ENCODE results near the gene GPC3. TPM values are rescaled to one million over a fixed set of nuclear protein-coding genes. Genes with fewer than 3 reads are reported as not detected.

GPC3 gene
- total and polyA plus RNA-seq, 2 of the 4 experiments (the other 2 are of a cell fraction) = not detected

DNA sequence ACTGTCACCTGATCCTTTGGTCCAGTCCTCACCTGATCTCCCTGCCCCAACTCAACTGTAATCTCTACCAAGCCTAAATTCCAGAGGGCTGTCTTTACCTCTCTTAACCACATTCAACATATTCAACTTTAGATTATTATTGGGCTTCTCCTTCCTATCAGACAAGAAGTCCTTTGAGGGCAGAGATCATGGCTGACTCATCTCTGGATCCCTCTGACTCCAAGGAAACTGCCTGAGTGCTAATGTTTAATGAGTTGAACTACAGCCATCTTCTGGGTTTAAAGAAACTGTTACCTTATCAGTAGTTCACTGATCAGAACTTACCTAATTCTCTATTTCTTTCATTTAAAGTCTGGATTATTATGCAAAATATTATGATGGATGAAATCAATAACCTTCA is 135.7 kb downstream of the GPC3 start:
- in situ Hi-C loops (cut with MboI; ENCODE audit: low sequenced_read_pairs) (no loop called here), intact Hi-C loops (cut with micrococcal nuclease) (no loop called here), dilution Hi-C loops (cut with HindIII; ENCODE audit: low sequenced_read_pairs, unreplicated experiment) (no loop called here)
- Histone ChIP-seq H3K27ac (ENCODE audit: insufficient read depth, low read length) (no peak overlapping the region), H3K4me2 (ENCODE audit: low read depth, low read length) (no peak overlapping the region), H2AFZ (replicated peaks; ENCODE audit: low read length, poor library complexity) (no peak overlapping the region), H3K56ac (ENCODE audit: extremely low read depth, insufficient read depth, low read length) (no peak overlapping the region), H2BK5ac (ENCODE audit: low read depth, low read length, poor library complexity, severe bottlenecking) (no peak overlapping the region), H2BK20ac (ENCODE audit: low read depth, low read length) (no peak overlapping the region), H4K5ac (ENCODE audit: low read depth, low read length) (no peak overlapping the region), H2AK5ac (ENCODE audit: low read depth, low read length) (no peak overlapping the region), H4K91ac (ENCODE audit: insufficient read depth, low read depth, low read length) (no peak overlapping the region), H3K4ac (ENCODE audit: low read depth, low read length) (no peak overlapping the region), H2BK120ac (ENCODE audit: low read depth, low read length) (no peak overlapping the region), H3K23ac (ENCODE audit: low read depth, low read length) (no peak overlapping the region), H3K18ac (ENCODE audit: low read depth, low read length) (no peak overlapping the region), H3K27me3 (ENCODE audit: control insufficient read depth, insufficient read depth, low read length) (no peaks in the 10 kb centered on the region; the same call in 1 of the 2 replicates), H2BK15ac (ENCODE audit: low read depth, low read length) (no peak overlapping the region), H2AK9ac (replicated peaks; ENCODE audit: low read depth, low read length, poor library complexity) (no peak overlapping the region), H4K8ac (ENCODE audit: low read depth in 2 of 2, low read length in 2 of 2) (no peak overlapping the region), H3K9ac (ENCODE audit: low read depth, low read length) (no peak overlapping the region), H3K4me1 (ENCODE audit: control insufficient read depth, insufficient read depth, low read length) (no peaks in the 10 kb centered on the region), H3K9me1 (ENCODE audit: insufficient read depth, low read length) (no peaks in the 10 kb centered on the region), H3K9me3 (ENCODE audit: control insufficient read depth, insufficient read depth, low read length) (no peaks in the 10 kb centered on the region), H3K4me3 (ENCODE audit: insufficient read depth, low read depth, low read length) (no peak overlapping the region), H3K36me3 (ENCODE audit: control insufficient read depth, insufficient read depth, low read length) (no peaks in the 10 kb centered on the region), H4K20me1 (ENCODE audit: insufficient read depth, low read length) (no peaks in the 10 kb centered on the region), H3K14ac (replicated peaks; ENCODE audit: low read depth, low read length) (no peak overlapping the region), H3K79me1 (ENCODE audit: low read depth in 1 of 2, low read length in 2 of 2) (no peaks in the 10 kb centered on the region)
- BruUV-seq (replicated peaks) = no TSS peak
- ATAC-seq (ENCODE audit: low read depth) (no peak), DNase-seq (no peak)
- ChIA-PET POLR2A (ENCODE audit: unreplicated experiment) (no interaction called here), CTCF (interaction anchor here (0.6 kb wide), 1 partner anchor 986 kb away, joined by 4 read pairs; no protein-coding TSS in a partner anchor)
- TF ChIP-seq MAFK (IDR thresholded peaks at IDR 0.05; ENCODE audit: low read depth, low read length) = no peak
- TF ChIP-seq, protein P1, sequence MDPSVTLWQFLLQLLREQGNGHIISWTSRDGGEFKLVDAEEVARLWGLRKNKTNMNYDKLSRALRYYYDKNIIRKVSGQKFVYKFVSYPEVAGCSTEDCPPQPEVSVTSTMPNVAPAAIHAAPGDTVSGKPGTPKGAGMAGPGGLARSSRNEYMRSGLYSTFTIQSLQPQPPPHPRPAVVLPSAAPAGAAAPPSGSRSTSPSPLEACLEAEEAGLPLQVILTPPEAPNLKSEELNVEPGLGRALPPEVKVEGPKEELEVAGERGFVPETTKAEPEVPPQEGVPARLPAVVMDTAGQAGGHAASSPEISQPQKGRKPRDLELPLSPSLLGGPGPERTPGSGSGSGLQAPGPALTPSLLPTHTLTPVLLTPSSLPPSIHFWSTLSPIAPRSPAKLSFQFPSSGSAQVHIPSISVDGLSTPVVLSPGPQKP (IDR thresholded peaks at IDR 0.05; ENCODE audit: borderline replicate concordance, low read depth, low read length) = no peak
- TF ChIP-seq SMC3 (IDR thresholded peaks at IDR 0.05; ENCODE audit: low read depth, low read length) = no peak
- no peak for TF ChIP-seq MXI1 (IDR thresholded peaks at IDR 0.05; ENCODE audit: borderline replicate concordance, low read depth, low read length)
- TF ChIP-seq POLR2A (IDR thresholded peaks at IDR 0.05; ENCODE audit: low read depth, low read length) = no peak
- no peak for TF ChIP-seq FOS (IDR thresholded peaks at IDR 0.05; ENCODE audit: low read depth, low read length)
- no peak for TF ChIP-seq CHD1 (IDR thresholded peaks at IDR 0.05; ENCODE audit: low read depth, low read length)
- no peak for TF ChIP-seq RFX5 (IDR thresholded peaks at IDR 0.05; ENCODE audit: low read depth, low read length)
- TF ChIP-seq, protein P2, sequence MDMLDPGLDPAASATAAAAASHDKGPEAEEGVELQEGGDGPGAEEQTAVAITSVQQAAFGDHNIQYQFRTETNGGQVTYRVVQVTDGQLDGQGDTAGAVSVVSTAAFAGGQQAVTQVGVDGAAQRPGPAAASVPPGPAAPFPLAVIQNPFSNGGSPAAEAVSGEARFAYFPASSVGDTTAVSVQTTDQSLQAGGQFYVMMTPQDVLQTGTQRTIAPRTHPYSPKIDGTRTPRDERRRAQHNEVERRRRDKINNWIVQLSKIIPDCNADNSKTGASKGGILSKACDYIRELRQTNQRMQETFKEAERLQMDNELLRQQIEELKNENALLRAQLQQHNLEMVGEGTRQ (IDR thresholded peaks at IDR 0.05; ENCODE audit: low read depth, low read length) = no peak
- TF ChIP-seq, protein P3, sequence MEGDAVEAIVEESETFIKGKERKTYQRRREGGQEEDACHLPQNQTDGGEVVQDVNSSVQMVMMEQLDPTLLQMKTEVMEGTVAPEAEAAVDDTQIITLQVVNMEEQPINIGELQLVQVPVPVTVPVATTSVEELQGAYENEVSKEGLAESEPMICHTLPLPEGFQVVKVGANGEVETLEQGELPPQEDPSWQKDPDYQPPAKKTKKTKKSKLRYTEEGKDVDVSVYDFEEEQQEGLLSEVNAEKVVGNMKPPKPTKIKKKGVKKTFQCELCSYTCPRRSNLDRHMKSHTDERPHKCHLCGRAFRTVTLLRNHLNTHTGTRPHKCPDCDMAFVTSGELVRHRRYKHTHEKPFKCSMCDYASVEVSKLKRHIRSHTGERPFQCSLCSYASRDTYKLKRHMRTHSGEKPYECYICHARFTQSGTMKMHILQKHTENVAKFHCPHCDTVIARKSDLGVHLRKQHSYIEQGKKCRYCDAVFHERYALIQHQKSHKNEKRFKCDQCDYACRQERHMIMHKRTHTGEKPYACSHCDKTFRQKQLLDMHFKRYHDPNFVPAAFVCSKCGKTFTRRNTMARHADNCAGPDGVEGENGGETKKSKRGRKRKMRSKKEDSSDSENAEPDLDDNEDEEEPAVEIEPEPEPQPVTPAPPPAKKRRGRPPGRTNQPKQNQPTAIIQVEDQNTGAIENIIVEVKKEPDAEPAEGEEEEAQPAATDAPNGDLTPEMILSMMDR (conservative IDR thresholded peaks at IDR 0.05; ENCODE audit: low read depth, low read length) = no peak
- no peak for TF ChIP-seq CEBPB (IDR thresholded peaks at IDR 0.05; ENCODE audit: low read depth, low read length)
- no peak for TF ChIP-seq RCOR1 (IDR thresholded peaks at IDR 0.05; ENCODE audit: insufficient replicate concordance, low read length)

Data from IMR-90 (cell line).